Stimulated activated CD4-positive, alpha-beta T cell treated with anti-CD3 and anti-CD28 coated beads, Interleukin-1b, Interleukin-23, amount 100 ng/mL, for 4 hours (primary cell): ENCODE results near the gene PERM1.
"Not testable (repeated sequence)": the region's sequence is repeated elsewhere in the genome, so short reads cannot be mapped to it uniquely, and the experiment has no call there.

ENCODE experiments used
- DNase-seq, 2 donors: peaks; one replicate each; pipeline ENCODE4 v3.0.0-alpha.2; 2020; ENCODE audit warnings: low read depth in 2 of 2

The PERM1 gene

DNA sequence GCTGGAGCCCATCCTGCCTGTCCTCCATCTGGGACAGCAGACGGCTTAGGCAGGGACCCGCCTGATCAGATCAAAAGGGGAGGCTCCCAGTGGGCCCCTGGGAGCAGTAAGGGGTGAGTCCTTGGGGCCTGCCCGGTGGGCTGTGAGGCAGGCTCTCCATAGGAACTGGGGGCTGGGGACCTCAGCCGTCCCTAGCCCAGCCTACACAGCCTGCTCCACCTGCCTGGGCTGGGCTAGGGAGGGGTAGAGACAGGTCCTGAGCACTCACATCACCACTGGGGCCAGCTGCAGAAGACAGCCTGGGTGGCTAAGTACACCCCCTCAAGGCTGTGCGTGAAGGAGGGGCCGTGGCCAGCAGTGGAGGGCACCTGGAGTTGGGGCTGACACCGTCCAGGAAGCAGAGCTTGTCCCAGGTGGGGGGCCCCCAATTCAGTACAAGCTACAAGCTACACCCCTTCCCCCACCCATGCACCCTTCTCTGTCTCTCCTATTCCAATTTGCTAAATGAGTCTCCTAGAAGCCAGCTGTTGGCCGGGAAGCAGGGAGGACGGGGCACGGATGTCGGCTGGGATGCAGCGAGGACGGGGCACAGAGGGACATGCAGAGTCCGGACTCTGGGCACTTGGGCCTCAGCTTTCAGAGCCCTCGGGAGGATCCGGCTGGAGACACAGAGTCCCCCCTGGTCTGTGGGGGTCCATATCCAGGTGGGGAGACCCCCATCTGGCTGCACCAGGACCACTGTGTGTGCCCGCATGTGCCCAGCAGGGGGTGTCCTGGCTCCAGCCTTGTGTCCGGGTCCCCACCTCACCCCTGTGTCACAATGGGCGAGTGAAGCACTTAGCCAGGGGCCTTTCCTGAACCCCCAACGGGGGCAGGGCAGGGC lies 33.1 kb upstream of the PERM1 start:
- DNase-seq, result no peak

DNA sequence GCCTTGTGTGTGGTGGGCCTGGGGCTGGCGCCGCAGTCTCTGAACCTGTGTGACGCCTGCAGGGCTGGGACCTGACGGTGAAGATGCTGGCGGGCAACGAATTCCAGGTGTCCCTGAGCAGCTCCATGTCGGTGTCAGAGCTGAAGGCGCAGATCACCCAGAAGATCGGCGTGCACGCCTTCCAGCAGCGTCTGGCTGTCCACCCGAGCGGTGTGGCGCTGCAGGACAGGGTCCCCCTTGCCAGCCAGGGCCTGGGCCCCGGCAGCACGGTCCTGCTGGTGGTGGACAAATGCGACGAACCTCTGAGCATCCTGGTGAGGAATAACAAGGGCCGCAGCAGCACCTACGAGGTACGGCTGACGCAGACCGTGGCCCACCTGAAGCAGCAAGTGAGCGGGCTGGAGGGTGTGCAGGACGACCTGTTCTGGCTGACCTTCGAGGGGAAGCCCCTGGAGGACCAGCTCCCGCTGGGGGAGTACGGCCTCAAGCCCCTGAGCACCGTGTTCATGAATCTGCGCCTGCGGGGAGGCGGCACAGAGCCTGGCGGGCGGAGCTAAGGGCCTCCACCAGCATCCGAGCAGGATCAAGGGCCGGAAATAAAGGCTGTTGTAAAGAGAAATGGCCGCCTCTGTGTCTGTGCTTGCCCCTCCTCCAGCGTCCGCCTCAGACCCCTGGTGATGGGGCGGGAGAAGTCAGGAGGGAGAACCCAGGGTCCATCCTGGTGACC lies 32.2 kb upstream of the PERM1 start:
- DNase-seq, result peak in 1 of 2 donors; percentile 27

DNA sequence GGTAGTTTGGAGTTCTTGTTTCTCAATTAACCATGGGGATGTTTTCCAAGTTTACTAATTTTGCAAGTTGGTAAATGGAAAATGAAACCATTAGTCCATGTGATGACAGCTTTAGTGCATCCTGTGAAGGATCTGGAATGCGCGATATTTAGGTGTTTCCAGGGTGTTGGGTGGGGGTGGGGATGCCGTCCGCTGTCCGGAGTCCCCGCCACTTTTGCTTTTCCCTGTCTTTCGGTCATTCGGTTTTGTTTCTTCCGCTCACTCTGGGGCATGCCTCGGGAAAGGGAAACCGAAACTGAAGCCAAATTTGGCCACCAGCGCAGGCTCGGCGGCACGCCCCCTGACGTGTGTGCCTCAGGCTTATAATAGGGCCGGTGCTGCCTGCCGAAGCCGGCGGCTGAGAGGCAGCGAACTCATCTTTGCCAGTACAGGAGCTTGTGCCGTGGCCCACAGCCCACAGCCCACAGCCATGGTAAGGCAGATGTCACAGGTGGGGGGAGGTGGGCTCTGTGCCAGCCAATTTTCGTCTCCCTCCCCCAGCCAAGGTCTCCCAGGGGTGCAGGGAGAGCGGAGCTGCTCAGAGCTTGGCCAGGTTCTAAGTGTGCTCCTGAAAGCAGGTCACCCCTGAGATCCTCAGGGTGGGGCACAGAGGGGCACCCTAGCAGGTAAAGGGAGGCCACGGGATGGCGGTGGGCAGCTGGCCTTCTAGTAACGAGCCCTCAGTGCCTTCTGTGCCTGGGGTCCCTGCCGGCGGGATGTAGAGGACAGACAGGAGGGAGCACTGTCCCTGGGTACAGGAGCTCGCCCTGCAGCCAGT lies 31.4 kb upstream of the PERM1 start, which contains the start of gene ISG15:
Gene ISG15, plus strand, starts transcription at position 393 of the 817 bp plus-strand sequence. Its CDS starts 77 bp downstream, at position 470.
- DNase-seq, result peak; percentile 70 to 80

DNA sequence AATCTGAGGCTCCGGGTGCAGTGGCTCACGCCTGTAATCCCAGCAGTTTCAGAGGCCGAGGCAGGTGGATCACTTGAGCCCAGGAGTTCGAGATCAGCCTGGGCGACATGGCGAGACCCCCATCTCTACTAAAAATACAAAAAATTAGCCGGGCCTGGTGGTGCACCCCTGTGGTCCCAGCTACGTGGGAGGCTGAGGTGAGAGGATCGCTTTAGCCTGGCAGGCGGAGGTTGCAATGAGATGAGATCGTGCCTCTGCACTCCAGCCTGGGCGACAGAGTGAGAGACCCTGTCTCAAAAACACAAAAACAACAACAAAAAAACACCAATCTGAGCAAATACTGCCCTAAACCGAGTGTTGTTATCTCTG lies 30.8 kb upstream of the PERM1 start:
- not testable (repeated sequence) for DNase-seq

DNA sequence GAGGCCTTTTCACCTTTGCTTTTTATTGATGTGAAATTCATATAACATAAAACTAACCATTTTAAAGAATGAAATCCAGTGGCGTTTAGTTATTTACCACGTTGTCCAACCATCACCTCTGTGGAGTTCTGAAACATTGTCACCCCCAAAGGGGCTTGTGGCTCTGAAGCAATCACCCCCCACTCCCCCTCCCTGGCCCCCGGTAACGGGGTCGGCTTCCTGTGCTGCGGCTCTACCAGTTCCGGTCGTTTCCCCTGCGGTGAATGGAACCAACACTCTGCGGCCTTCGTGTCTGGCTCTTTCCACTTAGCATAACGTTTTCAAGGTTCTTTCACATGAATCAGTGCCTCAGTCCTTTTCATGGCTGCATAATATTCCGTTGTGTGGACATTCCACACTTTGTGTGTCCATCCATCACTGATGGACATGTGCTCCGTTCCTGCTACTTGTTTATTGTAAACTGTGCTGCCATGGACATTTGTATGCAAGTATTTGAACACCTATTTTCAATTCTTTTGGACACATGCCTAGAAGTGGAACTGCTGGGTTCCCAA lies 29.6 kb upstream of the PERM1 start:
- no peak for DNase-seq

DNA sequence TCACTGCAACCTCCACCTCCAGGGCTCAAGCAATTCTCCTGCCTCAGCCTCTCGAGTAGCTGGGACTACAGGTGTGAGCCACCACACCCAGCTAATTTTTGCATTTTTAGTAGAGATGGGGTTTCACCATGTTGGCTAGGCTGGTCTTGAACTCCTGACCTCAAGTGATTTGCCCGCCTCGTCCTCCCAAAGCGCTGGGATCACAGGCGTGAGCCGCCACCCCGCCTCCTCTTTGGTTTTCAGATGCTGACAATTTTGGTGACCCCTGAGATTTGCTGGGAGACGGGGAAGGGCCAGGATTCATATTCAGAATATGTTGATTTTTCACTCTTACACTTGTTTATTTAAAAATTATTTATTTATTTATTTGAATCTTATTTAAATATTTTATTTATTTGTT lies 28.2 kb upstream of the PERM1 start:
- not testable (repeated sequence) for DNase-seq

DNA sequence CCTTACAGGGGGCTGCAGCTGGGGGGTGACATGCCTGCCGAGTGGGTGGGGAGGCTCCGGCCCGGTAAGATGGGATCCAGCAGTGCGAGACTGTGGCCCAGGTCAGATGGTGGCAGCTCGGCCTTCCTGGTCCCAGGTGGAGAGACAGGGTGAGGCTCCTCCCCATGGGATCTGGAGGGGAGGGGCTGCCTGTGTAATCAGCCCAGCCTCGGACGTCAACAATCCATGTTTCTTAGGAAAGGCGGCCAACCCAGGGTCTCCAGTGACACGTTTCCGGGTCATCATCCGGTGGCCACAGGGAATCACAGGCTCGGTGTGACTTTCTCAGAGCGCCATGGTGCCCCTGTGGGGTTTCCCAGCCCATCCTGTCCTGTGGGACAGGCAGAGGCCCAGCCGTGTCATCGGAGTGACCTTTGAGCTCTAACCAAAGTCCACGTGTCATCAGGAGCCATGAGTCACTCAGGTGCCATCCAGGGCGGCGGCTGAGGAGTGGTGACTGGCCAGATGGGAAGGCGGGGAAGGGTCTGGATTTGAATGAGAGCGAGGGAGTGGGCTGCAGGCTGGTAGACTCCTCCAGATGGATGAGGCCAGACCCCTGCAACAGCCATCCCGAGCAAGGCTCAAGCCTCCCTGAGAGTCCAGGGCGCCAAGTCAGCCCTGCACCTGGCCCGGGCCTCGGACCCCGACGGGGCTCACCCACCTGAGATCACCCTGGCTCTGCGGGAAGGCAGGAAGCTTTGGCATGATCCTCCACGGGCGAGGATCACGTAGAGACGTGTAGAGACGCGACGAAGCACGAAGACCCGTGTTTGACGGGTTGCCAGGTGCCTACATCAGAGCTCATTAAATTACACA lies 24.6 kb upstream of the PERM1 start:
- no peak for DNase-seq

DNA sequence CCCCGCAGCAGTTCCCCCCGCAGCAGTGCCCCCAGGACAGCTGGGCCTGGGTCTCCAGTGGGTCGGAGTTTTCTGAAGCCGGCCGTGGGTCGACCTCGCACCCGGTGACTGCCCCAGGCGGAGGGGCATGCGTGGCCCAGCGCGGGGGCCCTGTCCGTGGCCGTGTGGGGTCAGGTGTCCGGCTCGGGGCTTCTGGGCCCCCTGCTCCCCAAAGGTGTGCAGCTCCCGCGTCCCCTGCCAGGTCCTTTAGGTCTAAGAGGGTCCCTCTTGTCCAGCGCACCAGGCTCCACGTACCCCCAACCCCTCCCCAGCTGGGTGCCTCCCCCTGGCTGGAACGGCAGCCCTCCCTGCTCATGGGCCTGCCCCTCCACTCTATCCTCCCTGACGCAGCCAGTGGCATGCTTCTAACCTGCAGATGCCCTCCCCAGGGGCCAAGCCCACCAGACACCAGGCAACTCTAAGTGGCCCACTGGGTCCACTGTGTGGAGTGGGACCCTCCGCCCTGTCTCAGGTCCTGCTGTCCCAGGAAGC lies 23.9 kb upstream of the PERM1 start:
- no peak for DNase-seq

DNA sequence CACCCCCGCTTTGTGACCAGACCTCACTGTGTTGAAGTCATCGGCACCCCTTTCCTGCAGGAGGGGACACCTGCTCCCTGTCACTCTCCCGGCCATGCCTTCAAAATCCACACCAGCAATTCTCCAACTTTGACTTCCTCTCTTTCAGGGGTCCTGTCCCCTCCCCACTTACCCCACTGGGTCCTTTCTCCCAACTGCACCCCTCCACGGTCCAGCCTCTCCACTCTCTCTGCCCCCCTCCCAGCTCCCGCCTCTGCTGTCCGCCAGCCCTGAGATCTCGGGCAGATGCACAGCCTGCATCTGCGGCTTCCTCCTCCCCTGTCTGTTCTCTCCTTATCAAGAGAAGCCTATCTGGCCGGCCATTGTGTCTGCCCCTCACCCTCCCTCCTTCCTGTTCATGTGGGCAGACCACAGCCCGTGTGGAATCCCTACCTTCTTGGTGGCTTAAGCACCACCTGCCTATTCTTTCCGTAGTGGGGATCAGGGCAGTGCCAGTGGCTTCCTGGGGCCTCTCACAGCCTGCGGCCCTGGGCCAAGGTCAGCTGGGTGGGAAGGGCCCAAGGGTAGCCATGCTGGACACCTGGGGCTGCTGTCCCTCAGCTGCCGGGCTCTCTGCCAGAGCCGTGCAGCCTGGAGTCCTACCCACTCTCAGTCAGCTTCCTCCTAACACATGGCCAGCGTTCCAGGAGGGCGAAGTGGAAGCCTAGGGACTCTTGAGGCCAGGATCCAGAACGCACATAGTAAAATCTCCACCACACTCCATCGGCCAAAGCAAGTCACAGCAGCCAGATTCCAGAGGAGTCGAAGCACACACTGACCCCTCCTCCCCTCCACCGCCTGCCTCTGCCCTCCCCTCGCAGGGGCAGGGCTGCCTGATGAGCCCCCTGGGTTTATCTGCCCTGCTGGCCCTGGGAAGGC lies 23.1 kb upstream of the PERM1 start:
- DNase-seq, result no peak

DNA sequence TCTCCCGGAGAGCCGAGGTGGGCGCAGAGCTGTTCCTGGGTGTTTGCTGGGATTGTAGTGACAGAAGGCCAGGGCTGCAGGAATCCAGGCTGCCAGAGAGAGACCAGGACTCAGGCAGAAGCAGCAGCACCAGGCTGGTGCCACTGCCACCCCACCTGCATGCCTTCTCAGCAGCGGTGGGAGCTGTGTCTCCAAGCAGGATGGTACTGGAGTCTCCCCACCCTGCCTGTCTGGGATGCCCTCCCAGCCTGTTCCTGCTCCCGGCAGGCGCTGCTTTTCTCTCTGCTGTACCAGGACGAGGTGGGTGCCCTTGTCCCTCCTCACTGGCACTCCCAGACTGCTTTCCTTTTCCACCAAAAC lies 22.5 kb upstream of the PERM1 start:
- DNase-seq, result no peak

DNA sequence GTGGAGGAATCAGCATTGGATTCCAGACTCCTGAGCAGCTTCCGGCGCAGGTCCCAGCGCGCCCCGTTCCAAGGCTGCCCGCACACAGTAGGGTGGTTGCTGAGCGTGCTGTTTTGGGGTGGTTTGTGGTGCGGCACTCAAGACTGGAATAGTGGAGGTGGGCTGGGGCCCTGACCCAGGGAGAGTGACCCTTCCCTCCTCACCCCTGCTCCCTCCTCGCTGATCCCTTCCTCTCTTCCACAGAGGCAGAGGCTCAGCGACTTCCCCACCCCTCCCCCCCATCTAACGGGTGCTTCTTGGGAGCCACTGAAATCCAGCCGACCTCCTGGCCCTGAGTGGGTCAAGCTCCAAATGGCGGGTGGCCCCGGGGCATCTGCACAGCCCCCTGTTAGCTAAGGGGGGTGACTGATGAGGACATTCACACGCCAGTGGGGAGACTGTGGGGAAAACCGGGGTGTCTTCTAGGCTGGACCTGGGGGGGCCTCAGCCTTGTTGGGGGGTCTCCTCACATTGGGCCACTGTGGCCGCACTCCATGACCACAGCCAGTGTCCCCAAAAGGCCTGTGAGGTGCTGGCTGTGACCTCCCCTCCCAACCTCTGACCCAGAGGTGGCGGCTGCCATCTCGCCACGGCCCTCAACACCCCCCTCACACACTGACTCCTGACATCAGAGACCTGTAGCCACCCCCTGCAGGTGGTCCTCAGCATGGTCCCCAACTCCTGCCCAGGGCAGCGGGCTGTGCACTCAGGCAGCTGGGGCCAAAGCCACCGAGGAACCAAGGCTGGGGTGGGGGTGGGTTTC lies 21.9 kb upstream of the PERM1 start:
- DNase-seq, result no peak

DNA sequence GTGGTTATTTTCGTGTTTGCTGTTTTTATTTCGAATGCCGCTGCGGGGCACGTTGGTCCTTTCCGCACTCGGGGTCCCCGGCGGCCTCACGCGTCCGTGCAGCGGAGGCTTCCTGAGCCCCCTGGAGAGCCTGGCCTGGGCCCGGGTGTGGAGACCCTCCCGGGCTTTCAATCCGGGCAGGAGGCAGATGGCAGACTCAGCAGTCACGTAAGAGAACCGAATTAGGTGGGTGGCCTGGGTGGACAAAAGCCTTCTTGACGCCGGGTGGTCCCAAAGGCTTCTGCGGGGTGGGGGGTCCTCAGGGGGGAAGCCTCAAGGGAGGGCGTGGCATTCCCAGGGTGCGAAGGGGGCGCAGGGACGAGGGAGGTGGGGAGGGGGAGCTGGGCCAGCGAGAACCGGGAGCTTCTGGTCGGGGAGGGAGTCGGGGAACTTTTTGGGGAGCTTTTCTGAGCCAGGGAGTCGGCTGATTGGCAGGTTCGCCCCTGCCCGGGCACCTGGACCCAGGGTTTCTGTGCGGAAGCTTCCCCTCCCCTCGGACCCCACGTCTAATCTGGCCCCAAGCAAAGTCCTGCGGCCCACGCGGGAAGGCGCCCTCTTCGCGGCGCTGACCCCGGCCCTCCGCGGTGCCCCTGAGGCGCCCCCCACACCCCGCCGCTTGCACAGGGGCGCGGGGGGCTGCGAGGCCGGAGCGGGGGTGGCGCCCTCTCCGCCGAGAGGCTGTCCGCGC lies 19.3 kb upstream of the PERM1 start:
- no peak for DNase-seq

DNA sequence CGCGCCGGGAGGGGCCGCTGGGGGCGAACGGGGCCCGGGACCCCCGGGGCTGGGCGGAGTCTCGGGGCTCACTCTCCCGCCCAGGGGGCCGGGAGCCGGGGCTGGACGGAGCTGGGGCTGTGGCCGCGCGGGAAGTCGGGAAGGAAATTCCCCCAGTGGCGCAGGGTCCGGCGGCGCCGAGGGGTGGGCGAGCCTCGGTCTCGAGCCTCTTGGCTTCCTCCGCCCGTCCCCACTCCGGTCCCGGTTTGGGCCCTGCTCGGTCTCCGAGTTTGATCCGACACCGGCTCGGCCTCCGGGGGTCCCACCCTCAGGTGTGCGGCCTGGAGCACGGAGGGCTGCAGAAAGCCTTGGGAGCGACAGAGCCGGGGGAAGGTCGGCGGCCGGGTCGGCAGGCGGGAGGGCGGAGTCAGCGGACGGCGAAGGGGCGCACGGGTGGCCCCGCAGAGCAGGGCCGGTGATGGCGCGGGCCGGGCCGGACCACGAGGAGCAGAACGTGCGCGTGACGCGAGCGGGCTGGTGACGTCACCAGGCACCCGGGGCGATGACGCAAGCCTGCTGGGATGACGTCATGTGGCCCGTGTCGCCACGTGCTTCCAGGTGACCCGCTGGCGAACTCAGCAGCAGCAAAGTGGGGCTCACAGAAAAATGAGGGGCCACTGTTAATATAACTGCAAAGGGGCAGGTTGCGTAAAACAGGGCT lies 18.6 kb upstream of the PERM1 start:
- peak; percentile 68 to 71 for DNase-seq

DNA sequence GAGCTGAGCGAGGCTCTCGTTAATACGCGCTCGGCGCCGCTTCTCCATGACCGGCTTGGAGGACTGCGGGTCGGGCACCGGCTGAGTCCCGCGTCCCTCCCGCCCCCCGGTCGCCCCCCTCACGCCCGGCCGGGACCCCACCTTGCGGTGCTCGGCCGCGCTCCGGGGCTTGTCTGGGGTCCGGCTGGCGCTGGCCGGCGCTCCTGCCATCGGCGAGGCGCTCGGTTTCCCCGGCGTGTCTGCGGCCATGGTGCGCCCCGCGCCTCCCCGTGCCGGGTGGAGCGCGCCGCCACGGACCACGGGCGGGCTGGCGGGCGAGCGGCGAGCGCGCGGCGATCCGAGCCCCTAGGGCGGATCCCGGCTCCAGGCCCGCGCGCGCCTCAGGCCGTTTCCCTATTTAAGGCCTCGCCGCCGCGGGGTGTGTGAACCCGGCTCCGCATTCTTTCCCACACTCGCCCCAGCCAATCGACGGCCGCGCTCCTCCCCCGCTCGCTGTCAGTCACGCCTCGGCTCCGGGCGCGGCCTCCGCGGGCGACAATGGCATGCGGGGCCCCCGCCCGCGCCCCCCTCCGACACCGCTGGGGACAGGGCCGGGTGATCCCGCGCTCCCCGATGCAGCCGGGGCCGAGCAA lies 17.9 kb upstream of the PERM1 start, which contains the start of gene HES4:
Gene HES4, minus strand, starts transcription at position 373 of the 632 bp plus-strand sequence. Its CDS starts 124 bp downstream, at position 249.
- DNase-seq, result peak; percentile 62

DNA sequence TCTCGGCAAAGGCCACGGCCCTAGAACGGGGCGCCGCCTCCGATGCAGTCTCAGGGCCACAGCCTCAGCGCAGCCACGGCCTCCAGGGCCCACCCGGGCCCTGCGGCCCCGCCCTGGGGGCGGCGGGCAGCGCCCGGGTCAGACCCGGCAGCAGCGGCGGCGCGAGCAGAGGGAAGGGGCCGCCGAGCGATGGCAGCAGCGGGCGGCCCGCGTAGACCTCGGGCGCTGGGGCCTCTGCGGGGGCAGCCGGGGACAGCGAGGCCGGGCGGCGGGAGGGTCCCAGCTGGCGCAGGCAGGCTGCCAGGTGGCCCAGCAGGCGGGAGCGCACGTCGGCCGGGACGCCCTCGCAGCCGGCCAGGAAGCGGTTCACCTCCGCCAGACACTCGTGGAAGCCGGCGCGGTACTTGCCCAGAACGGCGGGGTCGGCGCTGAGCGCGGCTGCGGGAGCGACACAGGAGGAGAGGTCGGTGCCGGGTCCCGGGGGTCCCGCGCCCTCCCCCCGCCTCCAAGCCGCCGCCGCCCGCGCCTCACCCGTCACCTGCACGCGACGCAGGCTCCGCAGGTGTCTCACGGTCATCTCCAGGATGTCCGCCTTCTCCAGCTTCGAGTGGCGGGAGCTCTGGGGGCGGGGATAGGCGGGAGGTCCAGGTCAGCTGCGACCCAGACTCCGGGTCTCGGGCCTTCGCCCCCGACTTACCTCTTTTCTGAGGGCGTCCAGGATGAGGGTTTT lies 17.3 kb upstream of the PERM1 start:
- DNase-seq, result peak in 1 of 2 donors; percentile 17

DNA sequence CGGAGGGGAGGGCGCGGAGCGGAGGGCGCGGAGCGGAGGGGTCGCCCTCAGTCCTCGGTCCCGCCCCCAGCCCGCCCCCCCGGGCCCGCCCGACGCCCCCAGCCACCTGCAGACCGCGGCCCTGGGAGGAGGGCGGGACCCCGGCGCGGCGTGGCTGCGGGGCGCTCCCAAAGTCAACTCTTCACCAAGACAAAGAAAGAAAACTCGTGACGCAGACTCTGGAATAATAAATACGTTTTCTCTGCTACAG lies 16.8 kb upstream of the PERM1 start:
- DNase-seq, result no peak
